ENCODE results near the gene SNX19. TPM values are rescaled to one million over a fixed set of nuclear protein-coding genes. Genes with fewer than 3 reads are reported as not detected.
"Not testable (repeated sequence)": the region's sequence is repeated elsewhere in the genome, so short reads cannot be mapped to it uniquely, and the experiment has no call there.

The SNX19 gene, protein sequence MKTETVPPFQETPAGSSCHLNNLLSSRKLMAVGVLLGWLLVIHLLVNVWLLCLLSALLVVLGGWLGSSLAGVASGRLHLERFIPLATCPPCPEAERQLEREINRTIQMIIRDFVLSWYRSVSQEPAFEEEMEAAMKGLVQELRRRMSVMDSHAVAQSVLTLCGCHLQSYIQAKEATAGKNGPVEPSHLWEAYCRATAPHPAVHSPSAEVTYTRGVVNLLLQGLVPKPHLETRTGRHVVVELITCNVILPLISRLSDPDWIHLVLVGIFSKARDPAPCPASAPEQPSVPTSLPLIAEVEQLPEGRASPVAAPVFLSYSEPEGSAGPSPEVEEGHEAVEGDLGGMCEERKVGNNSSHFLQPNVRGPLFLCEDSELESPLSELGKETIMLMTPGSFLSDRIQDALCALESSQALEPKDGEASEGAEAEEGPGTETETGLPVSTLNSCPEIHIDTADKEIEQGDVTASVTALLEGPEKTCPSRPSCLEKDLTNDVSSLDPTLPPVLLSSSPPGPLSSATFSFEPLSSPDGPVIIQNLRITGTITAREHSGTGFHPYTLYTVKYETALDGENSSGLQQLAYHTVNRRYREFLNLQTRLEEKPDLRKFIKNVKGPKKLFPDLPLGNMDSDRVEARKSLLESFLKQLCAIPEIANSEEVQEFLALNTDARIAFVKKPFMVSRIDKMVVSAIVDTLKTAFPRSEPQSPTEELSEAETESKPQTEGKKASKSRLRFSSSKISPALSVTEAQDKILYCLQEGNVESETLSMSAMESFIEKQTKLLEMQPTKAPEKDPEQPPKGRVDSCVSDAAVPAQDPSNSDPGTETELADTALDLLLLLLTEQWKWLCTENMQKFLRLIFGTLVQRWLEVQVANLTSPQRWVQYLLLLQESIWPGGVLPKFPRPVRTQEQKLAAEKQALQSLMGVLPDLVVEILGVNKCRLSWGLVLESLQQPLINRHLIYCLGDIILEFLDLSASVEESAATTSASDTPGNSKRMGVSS
- 10 to 100 TPM; 25.7 to 73.8 (median 43.8) TPM for total RNA-seq

GRCh38 chr11:130916238-130916855, at the start of gene SNX19:
TSS of gene SNX19 (minus strand) at chr11:130916479. CDS start at chr11:130915939, 540 bp downstream.
- H3K4me3 ChIP-seq = peak within 1 kb of the TSS; percentile 52 to 95 (median 60)
- 0 to 9% (median 3%) methylated on average over 1 to 27 of the region's 72 CpGs; no CpG with 5 or more reads in 2 of the 10 experiments for WGBS, 10 experiments
- H3K4me1 ChIP-seq (replicated peaks in 1 of 2) = peaks cover 12 to 17% of the 10 kb centered on the region in 2 donors
- H3K27ac ChIP-seq = peak within 1 kb of the TSS; percentile 58 to 92
- peak; percentile 94 to 99 (median 98) for ATAC-seq (replicated peaks in 6 of 8)
- in situ Hi-C loops (cut with MboI; ENCODE audit: low pct_unique_long_range_greater_than_20kb in 2 of 9, low sequenced_read_pairs in 9 of 9, unreplicated experiment in 9 of 9) = no loop called here

- Histone ChIP-seq H3K27ac (no peak overlapping the region), H3K4me3 (no peak overlapping the region), H3K4me1 (replicated peaks in 1 of 2) (no peaks in the 10 kb centered on the region)
- 0 to 100% (median 70%) methylated on average over 1 to 2 of the region's 6 CpGs; no CpG with 5 or more reads in 6 of the 10 experiments for WGBS, 10 experiments
- in situ Hi-C loops (cut with MboI; ENCODE audit: low pct_unique_long_range_greater_than_20kb in 2 of 9, low sequenced_read_pairs in 9 of 9, unreplicated experiment in 9 of 9) = no loop called here
- ATAC-seq (replicated peaks in 6 of 8) = peak in 3 of 8 experiments; percentile 38 to 92 (median 90)
Measured at GRCh38 chr11:130964058-130964792, 47.9 kb upstream of the SNX19 start.

DNA sequence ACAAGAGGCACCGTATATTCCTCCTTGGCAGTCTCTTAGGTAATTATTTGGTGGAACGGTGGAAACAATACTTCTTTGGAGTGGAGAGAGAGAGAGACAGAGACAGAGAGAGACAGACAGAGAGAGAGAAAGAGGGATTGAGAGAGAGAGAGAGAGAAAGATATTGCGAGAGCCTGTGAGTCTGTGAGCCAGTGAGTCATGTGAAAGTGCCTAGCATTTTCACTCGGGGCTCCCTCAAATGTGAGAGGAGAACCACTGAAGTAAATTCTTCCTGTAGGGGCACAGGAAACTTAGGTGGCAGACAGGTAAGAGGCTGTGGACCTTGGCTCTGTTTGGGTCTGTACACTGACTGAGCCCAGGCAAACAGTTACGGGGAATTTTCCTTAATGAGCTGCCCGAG, 31.6 kb upstream of the SNX19 start:
- in situ Hi-C loops (cut with MboI; ENCODE audit: low pct_unique_long_range_greater_than_20kb in 2 of 9, low sequenced_read_pairs in 9 of 9, unreplicated experiment in 9 of 9) = no loop called here
- 46 to 90% (median 79%) methylated on average over 2 to 6 of the region's 6 CpGs; no CpG with 5 or more reads in 2 of the 10 experiments for WGBS, 10 experiments
- Histone ChIP-seq H3K4me1 (replicated peaks in 1 of 2) (no peaks in the 10 kb centered on the region), H3K27ac (no peak overlapping the region), H3K4me3 (no peak overlapping the region)
- no peak for ATAC-seq (replicated peaks in 6 of 8)

GRCh38 chr11:130947481-130947880, 31.2 kb upstream of the SNX19 start:
- WGBS, 10 experiments = 60 to 100% (median 82%) methylated on average over 1 to 6 of the region's 6 CpGs; no CpG with 5 or more reads in 3 of the 10 experiments
- ATAC-seq (replicated peaks in 6 of 8) = no peak
- Histone ChIP-seq H3K27ac (no peak overlapping the region), H3K4me3 (no peak overlapping the region), H3K4me1 (replicated peaks in 1 of 2) (no peaks in the 10 kb centered on the region)
- in situ Hi-C loops (cut with MboI; ENCODE audit: low pct_unique_long_range_greater_than_20kb in 2 of 9, low sequenced_read_pairs in 9 of 9, unreplicated experiment in 9 of 9) = no loop called here

DNA sequence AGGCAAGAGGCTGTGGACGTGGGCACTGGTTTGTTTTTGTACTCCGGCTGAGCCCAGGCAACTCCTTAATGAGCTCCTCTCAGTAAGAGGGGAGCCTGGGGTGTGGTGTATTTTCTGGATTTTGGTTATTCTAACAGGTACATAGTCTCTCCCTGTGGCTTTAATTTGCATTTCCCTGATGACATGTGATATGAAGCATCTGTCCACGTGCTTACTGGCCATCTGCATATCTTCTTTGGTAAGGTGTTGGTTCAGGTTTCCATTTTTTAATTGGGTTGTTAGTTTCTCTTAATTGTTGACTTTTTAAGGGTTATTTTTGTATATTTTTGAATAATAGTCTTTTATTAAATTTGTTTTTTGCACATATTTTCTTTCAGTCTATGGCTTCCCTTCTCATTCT, 30.8 kb upstream of the SNX19 start:
- no peak overlapping the region for H3K4me3 ChIP-seq

DNA sequence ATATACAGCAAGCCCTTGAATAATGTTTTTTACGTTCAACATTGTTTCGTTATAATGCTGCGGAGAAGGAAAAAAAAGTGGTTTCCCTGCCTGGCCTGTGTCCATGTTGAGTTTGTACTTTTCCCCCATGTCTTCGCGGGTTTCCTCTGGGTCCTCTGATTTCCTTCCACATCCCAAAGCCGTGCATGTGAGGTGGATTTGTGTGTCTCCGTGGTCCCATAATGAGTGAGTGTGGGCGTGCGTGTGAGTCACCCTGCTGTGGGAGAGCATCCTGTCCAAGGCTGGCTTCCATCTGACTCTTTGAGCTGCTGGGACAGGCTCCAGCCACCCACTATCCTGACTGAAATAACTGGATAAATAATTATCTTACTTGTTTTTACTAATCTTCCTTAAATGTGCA, 29.6 kb upstream of the SNX19 start:
- Histone ChIP-seq H3K4me1 (replicated peaks in 1 of 2) (no peaks in the 10 kb centered on the region), H3K27ac (no peak overlapping the region), H3K4me3 (no peak overlapping the region)
- in situ Hi-C loops (cut with MboI; ENCODE audit: low pct_unique_long_range_greater_than_20kb in 2 of 9, low sequenced_read_pairs in 9 of 9, unreplicated experiment in 9 of 9) = no loop called here
- ATAC-seq (replicated peaks in 6 of 8) = peak in 1 of 8 experiments; percentile 16
- WGBS, 10 experiments = 0 to 100% (median 60%) methylated on average over 1 to 9 of the region's 9 CpGs; no CpG with 5 or more reads in 1 of the 10 experiments

More for the DNA sequence above, 30.8 kb upstream of the SNX19 start:
- WGBS, 10 experiments = 9 to 100% (median 56%) methylated on average over 1 to 3 of the region's 3 CpGs
- H3K4me1 ChIP-seq (replicated peaks in 1 of 2) = no peaks in the 10 kb centered on the region
- no peak for ATAC-seq (replicated peaks in 6 of 8)
- in situ Hi-C loops (cut with MboI; ENCODE audit: low pct_unique_long_range_greater_than_20kb in 2 of 9, low sequenced_read_pairs in 9 of 9, unreplicated experiment in 9 of 9) = no loop called here
- H3K27ac ChIP-seq = no peak overlapping the region

GRCh38 chr11:130940706-130941105, 24.4 kb upstream of the SNX19 start:
- WGBS, 10 experiments = 0 to 100% (median 53%) methylated on average over 1 of the region's 1 CpG; no CpG with 5 or more reads in 2 of the 10 experiments
- ATAC-seq (replicated peaks in 6 of 8) = no peak
- no peaks in the 10 kb centered on the region for H3K4me1 ChIP-seq (replicated peaks in 1 of 2)
- H3K27ac ChIP-seq = no peak overlapping the region
- in situ Hi-C loops (cut with MboI; ENCODE audit: low pct_unique_long_range_greater_than_20kb in 2 of 9, low sequenced_read_pairs in 9 of 9, unreplicated experiment in 9 of 9) = no loop called here
- H3K4me3 ChIP-seq = no peak overlapping the region

GRCh38 chr11:130937051-130937450, 20.8 kb upstream of the SNX19 start:
- no peaks in the 10 kb centered on the region for H3K4me1 ChIP-seq (replicated peaks in 1 of 2)
- ATAC-seq (replicated peaks in 6 of 8) = no peak
- H3K4me3 ChIP-seq = no peak overlapping the region
- 40 to 100% (median 76%) methylated on average over 1 to 2 of the region's 2 CpGs; no CpG with 5 or more reads in 2 of the 10 experiments for WGBS, 10 experiments
- no peak overlapping the region for H3K27ac ChIP-seq
- in situ Hi-C loops (cut with MboI; ENCODE audit: low pct_unique_long_range_greater_than_20kb in 2 of 9, low sequenced_read_pairs in 9 of 9, unreplicated experiment in 9 of 9) = no loop called here

- ATAC-seq (replicated peaks in 6 of 8) = no peak
- no peak overlapping the region for H3K27ac ChIP-seq
- H3K4me3 ChIP-seq = no peak overlapping the region
- no peaks in the 10 kb centered on the region for H3K4me1 ChIP-seq (replicated peaks in 1 of 2)
- WGBS, 10 experiments = 35 to 100% (median 65%) methylated on average over 1 to 4 of the region's 5 CpGs
- in situ Hi-C loops (cut with MboI; ENCODE audit: low pct_unique_long_range_greater_than_20kb in 2 of 9, low sequenced_read_pairs in 9 of 9, unreplicated experiment in 9 of 9) = no loop called here
Measured at GRCh38 chr11:130932086-130932712, 15.9 kb upstream of the SNX19 start.

GRCh38 chr11:130924750-130925149, 8.5 kb upstream of the SNX19 start:
- Histone ChIP-seq H3K4me1 (replicated peaks in 1 of 2) (no peaks in the 10 kb centered on the region), H3K4me3 (no peak overlapping the region), H3K27ac (no peak overlapping the region)
- 0 to 71% (median 44%) methylated on average over 1 to 3 of the region's 3 CpGs; no CpG with 5 or more reads in 1 of the 10 experiments for WGBS, 10 experiments
- ATAC-seq (replicated peaks in 6 of 8) = no peak
- in situ Hi-C loops (cut with MboI; ENCODE audit: low pct_unique_long_range_greater_than_20kb in 2 of 9, low sequenced_read_pairs in 9 of 9, unreplicated experiment in 9 of 9) = loop anchor here in 2 of 9 experiments (10.0 kb wide), 1 partner anchor 750 kb away; no protein-coding TSS in a partner anchor

GRCh38 chr11:130920612-130921011, 4.3 kb upstream of the SNX19 start:
- not testable (repeated sequence) for ATAC-seq (replicated peaks in 6 of 8); H3K4me1 ChIP-seq (replicated peaks in 1 of 2); H3K4me3 ChIP-seq; H3K27ac ChIP-seq
- in situ Hi-C loops (cut with MboI; ENCODE audit: low pct_unique_long_range_greater_than_20kb in 2 of 9, low sequenced_read_pairs in 9 of 9, unreplicated experiment in 9 of 9) = loop anchor here in 2 of 9 experiments (10.0 kb wide), 1 partner anchor 754 kb away; no protein-coding TSS in a partner anchor
- WGBS, 10 experiments = 0 to 60% (median 31%) methylated on average over 1 to 5 of the region's 5 CpGs; no CpG with 5 or more reads in 2 of the 10 experiments

Measured in motor neuron (in vitro differentiated cells).